ENCODE data around the gene MAGEA9. TPM values are rescaled to one million over a fixed set of nuclear protein-coding genes. Genes with fewer than 3 reads are reported as not detected.
"Not testable (repeated sequence)": the region's sequence is repeated elsewhere in the genome, so short reads cannot be mapped to it uniquely, and the experiment has no call there.

MAGEA9 gene
- total RNA-seq: not detected

GRCh38 chrX:149781727-149782126, at the start of gene MAGEA9:
Gene MAGEA9, plus strand, starts transcription at chrX:149781930. Its CDS starts 4,281 bp downstream, at chrX:149786211.
- H3K27me3 ChIP-seq; H3K4me1 ChIP-seq; H3K9me3 ChIP-seq; H3K36me3 ChIP-seq; DNase-seq (ENCODE audit: low spot score in 2 of 2); intact Hi-C loops (cut with DNase I; ENCODE audit: low total_unique reads); H3K4me3 ChIP-seq; H3K27ac ChIP-seq: not testable (repeated sequence)

GRCh38 chrX:149742269-149742668, 39.5 kb upstream of the MAGEA9 start:
- DNase-seq (ENCODE audit: low spot score in 2 of 2); H3K4me1 ChIP-seq; H3K27me3 ChIP-seq; intact Hi-C loops (cut with DNase I; ENCODE audit: low total_unique reads); H3K4me3 ChIP-seq; H3K36me3 ChIP-seq; H3K9me3 ChIP-seq; H3K27ac ChIP-seq: not testable (repeated sequence)

DNA sequence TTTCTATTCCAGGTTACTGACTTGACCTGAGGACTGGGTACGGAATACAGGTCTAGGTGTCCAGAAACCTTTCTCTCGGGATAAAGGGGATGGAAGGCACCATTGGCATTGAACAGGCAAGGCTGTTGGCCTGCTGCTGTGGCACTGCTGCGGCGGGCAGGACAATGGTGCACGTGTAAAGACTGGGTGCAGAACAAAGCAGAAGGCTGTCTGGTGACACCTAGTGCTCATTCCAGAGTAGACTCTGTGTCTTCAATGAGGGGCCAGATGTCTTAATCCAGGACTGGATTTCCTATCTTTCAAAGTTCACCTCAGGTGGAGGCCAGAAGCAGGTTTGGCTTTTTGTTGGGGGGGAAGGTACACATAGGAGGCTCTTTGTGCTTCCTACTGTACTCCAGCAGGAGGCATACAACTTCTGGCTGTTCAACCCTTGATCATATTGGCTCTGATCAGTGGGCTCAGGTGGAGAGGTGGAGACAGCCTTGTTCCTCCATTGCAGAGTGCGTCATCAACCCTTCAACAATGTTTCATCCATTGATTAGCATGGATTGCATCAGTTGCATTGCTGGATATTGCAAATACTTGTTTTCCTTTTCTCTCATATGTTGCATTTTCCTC, 35.2 kb upstream of the MAGEA9 start:
- H3K27me3 ChIP-seq; H3K27ac ChIP-seq; H3K36me3 ChIP-seq; intact Hi-C loops (cut with DNase I; ENCODE audit: low total_unique reads); H3K4me1 ChIP-seq; H3K9me3 ChIP-seq; DNase-seq (ENCODE audit: low spot score in 2 of 2); H3K4me3 ChIP-seq: not testable (repeated sequence)

DNA sequence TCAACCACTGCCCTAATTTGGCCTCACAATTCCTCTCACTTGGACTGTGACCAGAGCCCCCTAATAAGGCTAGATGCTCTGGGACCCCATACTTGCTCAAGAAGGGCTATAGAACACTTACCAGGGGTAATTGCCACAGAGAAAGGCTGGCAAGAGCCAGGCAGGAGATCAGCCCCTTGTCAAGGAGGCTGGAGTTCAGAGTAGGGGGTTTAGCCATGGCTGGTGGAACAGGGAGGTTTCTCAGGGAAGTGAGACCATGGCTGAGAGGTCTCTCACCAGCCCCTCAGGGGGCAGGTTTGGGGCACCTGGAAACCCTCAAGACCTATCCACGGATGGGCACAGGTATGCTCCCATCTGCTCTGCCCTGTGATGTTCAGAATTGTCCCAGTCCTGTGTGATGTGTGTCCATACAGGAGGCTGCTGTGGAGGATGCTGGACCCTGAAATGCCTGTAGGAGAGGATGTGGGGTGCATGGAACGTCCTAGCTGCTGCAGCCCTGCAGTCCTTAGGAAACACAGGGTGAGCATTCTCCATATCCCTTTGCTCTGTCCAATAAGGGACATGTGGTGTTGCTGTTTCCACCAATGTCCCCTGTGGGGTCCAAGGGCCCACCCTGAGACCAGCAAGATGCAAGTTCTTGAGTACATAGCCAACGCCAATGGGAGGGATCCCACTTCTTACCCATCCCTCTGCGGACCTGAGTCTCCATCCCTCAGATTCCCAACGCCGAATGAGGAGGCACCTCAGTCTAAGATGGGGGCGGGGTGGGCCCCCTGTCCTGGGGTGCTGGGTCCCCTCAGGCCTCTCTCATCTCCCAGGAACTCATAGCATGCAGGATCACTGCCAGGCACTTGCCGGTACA, 24.3 kb upstream of the MAGEA9 start:
- DNase-seq (ENCODE audit: low spot score in 2 of 2): no peak
- intact Hi-C loops (cut with DNase I; ENCODE audit: low total_unique reads): no loop called here
- H3K27ac ChIP-seq: no peak overlapping the region
- no peak for TF ChIP-seq POLR2A (IDR thresholded peaks at IDR 0.05)
- no peak for TF ChIP-seq POLR2AphosphoS5 (IDR thresholded peaks at IDR 0.05)
- TF ChIP-seq, protein P1, sequence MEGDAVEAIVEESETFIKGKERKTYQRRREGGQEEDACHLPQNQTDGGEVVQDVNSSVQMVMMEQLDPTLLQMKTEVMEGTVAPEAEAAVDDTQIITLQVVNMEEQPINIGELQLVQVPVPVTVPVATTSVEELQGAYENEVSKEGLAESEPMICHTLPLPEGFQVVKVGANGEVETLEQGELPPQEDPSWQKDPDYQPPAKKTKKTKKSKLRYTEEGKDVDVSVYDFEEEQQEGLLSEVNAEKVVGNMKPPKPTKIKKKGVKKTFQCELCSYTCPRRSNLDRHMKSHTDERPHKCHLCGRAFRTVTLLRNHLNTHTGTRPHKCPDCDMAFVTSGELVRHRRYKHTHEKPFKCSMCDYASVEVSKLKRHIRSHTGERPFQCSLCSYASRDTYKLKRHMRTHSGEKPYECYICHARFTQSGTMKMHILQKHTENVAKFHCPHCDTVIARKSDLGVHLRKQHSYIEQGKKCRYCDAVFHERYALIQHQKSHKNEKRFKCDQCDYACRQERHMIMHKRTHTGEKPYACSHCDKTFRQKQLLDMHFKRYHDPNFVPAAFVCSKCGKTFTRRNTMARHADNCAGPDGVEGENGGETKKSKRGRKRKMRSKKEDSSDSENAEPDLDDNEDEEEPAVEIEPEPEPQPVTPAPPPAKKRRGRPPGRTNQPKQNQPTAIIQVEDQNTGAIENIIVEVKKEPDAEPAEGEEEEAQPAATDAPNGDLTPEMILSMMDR (IDR thresholded peaks at IDR 0.05): no peak
- peaks cover 0 to 11% of the 10 kb centered on the region in 2 donors for H3K27me3 ChIP-seq
- H3K36me3 ChIP-seq: no peaks in the 10 kb centered on the region
- no peaks in the 10 kb centered on the region for H3K4me1 ChIP-seq
- H3K4me3 ChIP-seq: no peak overlapping the region
- no peaks in the 10 kb centered on the region for H3K9me3 ChIP-seq

DNA sequence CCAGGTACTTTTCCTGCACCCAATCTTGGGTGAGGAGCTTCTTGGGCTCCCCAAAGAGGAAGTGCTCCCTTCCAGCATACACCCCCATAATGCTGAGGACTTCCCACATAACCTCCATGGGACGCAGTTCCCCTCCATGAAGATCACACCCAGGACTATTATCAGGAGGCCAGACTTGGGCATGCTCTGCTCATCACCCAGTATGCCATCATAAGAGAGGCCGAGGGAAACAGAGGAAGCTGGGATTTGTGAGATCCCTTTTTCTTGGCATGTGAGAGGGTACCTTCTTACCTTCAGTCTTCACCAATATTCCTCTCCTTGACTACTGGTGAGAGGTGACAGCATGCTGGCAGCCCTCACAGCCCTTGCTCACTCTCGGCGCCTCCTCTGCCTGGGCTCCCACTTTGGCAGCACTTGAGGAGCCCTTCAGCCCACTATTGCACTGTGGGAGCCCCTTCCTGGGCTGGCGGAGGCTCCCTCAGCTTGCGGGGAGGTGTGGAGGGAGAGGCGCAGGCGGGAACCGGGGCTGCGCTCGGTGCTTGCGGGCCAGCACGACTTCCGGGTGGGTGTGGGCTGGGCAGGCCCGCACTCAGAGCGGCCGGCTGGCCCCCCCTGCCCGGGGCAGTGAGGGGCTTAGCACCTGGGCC, 23.5 kb upstream of the MAGEA9 start:
- intact Hi-C loops (cut with DNase I; ENCODE audit: low total_unique reads): no loop called here
- no peaks in the 10 kb centered on the region for H3K9me3 ChIP-seq
- no peak overlapping the region for H3K4me3 ChIP-seq
- H3K27me3 ChIP-seq: peaks cover 0 to 11% of the 10 kb centered on the region in 2 donors
- H3K36me3 ChIP-seq: no peaks in the 10 kb centered on the region
- TF ChIP-seq POLR2AphosphoS5 (IDR thresholded peaks at IDR 0.05): no peak
- TF ChIP-seq, protein P1 (IDR thresholded peaks at IDR 0.05): no peak
- TF ChIP-seq POLR2A (IDR thresholded peaks at IDR 0.05): no peak
- no peak for DNase-seq (ENCODE audit: low spot score in 2 of 2)
- H3K27ac ChIP-seq: no peak overlapping the region
- no peaks in the 10 kb centered on the region for H3K4me1 ChIP-seq

DNA sequence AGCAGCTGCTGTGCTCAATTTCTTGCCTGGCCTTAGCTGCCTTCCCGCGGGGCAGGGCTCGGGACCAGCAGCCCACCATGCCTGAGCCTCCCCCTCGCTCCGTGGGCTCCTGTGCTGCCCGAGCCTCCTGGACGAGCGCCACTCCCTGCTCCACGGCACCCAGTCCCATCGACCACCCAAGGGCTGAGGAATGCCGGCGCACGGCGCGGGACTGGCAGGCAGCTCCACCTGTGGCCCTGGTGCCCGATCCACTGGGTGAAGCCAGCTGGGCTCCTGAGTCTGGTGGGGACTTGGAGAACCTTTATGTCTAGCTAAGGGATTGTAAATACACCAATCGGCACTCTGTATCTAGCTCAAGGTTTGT, 23.0 kb upstream of the MAGEA9 start:
- H3K36me3 ChIP-seq; H3K4me1 ChIP-seq; DNase-seq (ENCODE audit: low spot score in 2 of 2); H3K27ac ChIP-seq; H3K9me3 ChIP-seq; intact Hi-C loops (cut with DNase I; ENCODE audit: low total_unique reads); H3K4me3 ChIP-seq: not testable (repeated sequence)
- peaks cover 0 to 11% of the 10 kb centered on the region in 2 donors for H3K27me3 ChIP-seq

GRCh38 chrX:149759824-149760223, 21.9 kb upstream of the MAGEA9 start:
- Histone ChIP-seq H3K27ac (no peak overlapping the region), H3K9me3 (no peaks in the 10 kb centered on the region), H3K4me1 (no peaks in the 10 kb centered on the region), H3K36me3 (no peaks in the 10 kb centered on the region), H3K4me3 (no peak overlapping the region), H3K27me3 (peaks cover 0 to 11% of the 10 kb centered on the region in 2 donors)
- TF ChIP-seq POLR2A (IDR thresholded peaks at IDR 0.05) (no peak), POLR2AphosphoS5 (IDR thresholded peaks at IDR 0.05) (no peak)
- TF ChIP-seq, protein P1 (IDR thresholded peaks at IDR 0.05): no peak
- intact Hi-C loops (cut with DNase I; ENCODE audit: low total_unique reads): no loop called here
- DNase-seq (ENCODE audit: low spot score in 2 of 2): no peak
